Measurements from ENCODE around the gene RHOT2. TPM values are rescaled to one million over a fixed set of nuclear protein-coding genes. Genes with fewer than 3 reads are reported as not detected.

The RHOT2 gene
- polyA plus RNA-seq, 3 donors: 58.2 to 68.2 (median 60.6) TPM

DNA sequence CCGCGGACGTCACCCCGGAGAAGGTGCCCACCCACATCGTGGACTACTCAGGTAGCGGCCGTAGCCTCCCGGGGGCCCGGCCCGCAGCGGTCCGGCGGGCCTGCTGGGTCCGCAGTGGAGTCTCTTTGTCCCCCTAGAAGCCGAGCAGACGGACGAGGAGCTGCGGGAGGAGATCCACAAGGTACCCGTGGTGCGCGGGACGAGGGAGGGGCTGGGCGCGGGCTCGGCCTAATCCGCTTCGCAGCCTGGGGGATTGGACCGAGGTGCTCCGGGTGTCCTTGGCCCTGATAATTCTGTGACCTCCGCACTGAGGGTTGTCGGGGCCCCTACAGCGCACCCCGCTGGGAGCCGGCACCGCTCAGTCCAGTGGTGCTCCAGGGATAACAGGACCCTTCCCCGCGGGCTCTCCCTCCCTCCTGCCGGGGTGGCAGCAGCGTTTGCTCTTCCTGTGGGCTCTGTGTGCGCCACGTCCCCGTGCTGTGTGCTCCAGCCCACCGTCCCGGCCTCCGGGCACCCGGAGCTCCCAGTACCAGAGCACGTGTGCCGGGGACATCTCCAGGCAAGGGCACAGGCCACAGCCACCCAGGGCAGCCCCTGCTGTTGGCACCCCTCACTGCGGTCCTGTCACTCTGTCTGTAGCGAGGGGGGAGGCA is 713 bp downstream of the RHOT2 start:
- no peak for DNase-seq (ENCODE audit: low read depth in 3 of 3, low spot score in 2 of 3)

DNA sequence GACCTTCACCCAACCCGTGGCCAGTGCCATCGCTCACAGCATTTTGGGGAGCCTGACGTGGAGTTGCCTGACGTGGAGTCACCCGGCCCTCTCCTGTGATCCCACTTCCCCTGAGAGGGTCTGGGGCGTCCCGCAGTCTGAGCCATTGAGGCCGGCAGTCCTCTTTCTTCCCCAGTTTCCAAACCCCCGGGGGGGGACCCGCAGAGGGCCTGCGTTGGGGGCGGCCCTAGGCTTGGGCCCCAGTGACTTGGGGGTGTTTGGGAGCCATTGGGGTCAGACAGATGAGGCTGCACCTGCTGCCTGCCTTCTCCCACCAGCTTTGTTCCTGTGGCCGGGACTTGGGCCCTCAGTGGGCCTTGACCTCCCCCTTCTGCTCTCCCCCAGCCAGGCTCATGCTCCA is 1.7 kb downstream of the RHOT2 start:
- DNase-seq (ENCODE audit: low read depth in 3 of 3, low spot score in 2 of 3): no peak

DNA sequence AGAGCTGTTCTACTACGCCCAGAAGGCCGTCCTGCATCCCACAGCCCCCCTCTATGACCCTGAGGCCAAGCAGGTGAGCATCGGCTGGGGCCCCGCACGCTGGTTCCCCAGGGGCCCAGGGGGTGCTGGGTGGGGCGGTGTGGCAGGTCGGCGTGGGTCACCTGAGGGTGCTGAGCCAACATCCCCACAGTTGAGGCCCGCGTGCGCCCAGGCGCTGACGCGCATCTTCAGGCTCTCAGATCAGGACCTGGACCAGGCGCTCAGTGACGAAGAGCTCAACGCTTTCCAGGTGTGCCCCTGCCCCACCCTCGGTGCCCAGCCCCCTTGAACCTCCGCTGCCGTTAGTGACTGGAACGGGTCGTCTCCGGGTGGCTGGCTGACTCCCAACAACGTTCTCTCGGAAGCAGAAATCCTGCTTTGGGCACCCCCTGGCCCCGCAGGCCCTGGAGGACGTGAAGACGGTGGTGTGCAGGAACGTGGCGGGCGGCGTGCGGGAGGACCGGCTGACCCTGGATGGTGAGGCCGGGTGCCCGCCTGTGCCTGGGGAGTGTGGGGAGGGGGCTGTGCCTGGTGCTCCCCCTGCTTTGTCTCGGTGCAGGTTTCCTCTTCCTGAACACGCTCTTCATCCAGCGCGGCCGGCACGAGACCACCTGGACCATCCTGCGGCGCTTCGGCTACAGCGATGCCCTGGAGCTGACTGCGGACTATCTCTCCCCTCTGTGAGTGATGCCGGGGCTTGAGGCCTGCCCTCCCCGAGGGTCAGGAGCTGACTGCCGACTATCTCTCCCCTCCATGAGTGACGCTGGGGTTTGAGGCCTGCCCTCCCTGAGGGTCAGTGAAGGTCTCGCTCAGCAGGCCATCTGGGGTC is 2.8 kb downstream of the RHOT2 start:
- no peak for DNase-seq (ENCODE audit: low read depth in 3 of 3, low spot score in 2 of 3)

DNA sequence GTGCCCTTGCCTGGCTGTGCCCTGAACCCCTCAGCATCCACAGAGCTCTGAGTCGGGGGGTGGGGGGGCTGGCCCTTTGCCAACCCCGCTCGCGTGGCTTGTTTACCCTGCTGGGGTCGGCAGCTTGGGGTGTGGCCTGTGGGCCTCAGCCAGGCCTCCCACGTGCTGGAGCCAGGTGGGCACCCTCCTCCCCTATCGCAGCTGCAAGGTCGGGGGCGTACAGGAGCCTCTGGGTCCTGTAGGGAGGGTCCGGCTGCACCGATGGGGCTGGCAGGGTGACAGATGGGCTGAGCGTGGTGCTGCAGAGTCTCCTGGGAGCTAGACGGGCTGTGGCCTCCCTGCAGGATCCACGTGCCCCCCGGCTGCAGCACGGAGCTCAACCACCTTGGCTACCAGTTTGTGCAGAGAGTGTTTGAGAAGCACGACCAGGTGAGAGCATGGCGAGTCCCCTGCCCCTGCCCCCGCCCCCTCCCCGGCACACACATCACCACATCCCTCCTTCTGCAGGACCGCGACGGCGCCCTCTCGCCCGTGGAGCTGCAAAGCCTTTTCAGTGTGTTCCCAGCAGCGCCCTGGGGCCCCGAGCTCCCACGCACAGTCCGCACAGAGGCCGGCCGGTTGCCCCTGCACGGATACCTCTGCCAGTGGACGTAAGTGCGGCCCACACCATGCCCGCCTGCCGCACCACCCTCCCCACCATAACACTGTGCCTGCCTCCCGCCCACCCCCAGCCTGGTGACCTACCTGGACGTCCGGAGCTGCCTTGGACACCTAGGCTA is 3.6 kb downstream of the RHOT2 start:
- no peak for DNase-seq (ENCODE audit: low read depth in 3 of 3, low spot score in 2 of 3)

DNA sequence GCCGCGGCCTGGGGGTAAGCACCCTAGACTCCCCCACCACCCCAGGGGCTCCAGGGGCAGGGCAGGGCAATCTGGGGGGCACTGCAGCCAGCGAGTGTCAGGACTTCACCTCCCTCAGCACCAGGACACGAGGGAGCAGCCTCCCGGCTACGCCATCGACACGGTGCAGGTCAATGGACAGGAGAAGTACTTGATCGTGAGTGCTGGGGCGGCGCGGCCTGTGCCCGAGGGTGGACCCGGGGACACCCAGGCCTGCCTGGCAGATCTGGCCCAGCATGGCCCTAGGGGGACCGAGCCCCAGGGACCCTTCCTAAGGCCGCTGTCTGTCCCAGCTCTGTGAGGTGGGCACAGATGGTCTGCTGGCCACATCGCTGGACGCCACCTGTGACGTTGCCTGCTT is 4.4 kb downstream of the RHOT2 start:
- no peak for DNase-seq (ENCODE audit: low read depth in 3 of 3, low spot score in 2 of 3)

DNA sequence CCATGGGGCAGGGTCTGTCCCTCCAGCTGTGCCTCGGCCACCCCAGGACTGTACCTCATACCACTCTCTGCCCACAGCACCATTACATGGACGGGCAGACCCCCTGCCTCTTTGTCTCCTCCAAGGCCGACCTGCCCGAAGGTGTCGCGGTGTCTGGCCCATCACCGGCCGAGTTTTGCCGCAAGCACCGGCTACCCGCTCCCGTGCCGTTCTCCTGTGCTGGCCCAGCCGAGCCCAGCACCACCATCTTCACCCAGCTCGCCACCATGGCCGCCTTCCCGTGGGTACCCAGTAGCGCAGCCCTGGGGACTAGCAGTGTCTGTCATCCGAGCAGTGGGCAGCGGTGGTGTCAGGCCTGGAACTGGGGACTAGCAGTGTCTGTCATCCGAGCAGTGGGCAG is 4.9 kb downstream of the RHOT2 start:
- DNase-seq (ENCODE audit: low read depth in 3 of 3, low spot score in 2 of 3): no peak

DNA sequence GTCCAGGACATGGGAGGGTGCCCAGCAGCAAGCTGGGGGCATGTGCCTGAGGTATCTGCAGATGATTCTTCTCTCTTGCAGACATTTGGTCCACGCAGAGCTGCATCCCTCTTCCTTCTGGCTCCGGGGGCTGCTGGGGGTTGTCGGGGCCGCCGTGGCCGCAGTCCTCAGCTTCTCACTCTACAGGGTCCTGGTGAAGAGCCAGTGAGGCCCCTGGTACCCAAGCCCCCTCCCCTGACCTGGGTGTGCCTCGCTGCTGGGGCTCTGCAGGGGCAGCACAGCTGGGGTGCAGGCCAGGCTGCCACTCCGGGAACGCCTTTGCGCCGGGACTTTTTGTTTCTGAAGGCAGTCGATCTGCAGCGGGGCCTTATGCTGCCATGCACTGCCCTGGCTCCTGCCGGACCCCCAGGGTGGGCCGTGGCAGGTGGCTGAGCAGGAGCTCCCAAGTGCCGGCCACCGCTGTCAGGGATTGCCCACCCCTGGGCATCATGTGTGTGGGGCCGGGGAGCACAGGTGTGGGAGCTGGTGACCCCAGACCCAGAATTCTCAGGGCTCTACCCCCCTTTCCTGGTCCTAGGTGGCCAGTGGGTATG is 5.6 kb downstream of the RHOT2 start:
- DNase-seq (ENCODE audit: low read depth in 3 of 3, low spot score in 2 of 3): no peak

DNA sequence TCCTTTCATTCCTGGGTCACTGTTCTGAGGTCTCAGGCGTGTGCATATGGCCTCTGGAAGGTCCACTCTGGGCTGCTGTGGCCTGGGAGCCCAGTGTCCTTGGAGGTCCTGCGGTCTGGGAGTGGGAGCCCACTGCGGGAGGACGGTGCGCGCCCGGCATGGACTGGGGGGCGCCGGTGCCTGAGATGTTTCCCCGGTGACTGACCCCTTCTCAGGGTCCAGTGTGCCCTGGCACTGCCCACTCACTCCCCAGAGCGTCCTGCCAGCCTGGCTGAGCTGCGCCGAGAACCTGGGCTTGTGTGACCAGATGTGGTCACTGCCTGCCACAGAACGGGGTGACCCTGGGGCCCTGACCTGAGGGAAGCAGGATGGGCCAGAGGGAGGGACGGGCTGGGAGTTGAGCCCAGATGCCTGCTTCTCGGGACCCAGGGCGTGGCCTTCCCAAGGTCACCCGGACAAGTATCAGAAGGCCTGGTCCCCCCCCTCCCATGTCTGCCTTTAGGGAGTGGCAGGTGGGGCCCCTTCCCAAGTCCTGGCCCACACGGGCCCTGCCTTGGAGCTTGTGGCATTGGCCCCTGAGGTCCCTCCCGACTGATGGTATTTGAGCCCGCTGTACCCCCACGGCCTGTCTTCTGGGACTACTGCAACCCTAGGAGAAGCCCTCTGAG is 6.4 kb downstream of the RHOT2 start:
- no peak for DNase-seq (ENCODE audit: low read depth in 3 of 3, low spot score in 2 of 3)

DNA sequence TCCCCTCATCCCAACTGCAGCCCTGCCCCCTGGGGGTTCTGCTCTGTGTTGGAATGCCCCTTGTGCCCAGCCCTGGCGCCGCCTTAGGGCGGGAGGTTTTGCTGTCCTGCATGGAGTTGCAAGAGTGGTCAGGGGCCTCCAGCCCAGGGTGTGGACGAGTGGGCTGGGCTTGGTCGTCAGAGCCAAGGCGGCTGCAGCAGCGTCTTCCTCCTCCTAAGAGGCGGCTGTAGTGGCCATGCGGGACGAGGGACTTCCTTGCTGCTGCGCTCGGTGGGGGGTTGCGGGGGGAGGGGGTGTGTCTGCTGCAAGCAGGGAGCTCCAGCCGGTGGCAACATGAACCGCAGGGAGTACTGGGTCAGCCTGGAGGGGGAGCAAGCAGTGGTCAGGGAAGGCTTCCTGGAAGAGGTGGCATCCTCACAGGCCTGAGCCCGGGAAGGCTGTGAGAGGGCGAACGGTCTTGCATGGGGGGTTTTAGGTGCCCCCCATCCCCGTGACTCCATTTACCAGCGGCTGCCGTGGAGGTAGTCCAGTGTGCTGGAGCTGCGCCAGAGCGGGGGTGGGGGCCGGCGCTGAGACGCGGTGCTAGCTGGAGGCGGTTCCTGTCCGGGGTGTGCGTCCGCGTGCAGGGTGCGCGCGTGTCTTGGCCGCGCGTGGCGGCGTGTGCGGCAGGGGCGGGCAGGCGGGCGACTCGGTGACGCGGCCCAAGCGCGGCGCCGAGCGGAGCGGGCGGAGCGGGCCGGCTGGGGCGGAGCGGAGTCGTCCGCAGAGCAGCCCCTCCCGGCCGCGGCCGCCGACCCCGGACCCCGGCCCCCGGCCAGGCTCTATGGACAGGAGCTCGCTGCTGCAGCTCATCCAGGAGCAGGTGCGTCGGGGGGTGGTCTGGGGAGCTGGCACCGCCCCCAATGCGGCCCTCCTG is 7.3 kb downstream of the RHOT2 start, which contains the start of gene RHBDL1:
Gene RHBDL1 (plus strand): TSS at position 704 of the 916 bp plus-strand sequence. CDS start 120 bp downstream, at position 824.
- DNase-seq (ENCODE audit: low read depth in 3 of 3, low spot score in 2 of 3): no peak

DNA sequence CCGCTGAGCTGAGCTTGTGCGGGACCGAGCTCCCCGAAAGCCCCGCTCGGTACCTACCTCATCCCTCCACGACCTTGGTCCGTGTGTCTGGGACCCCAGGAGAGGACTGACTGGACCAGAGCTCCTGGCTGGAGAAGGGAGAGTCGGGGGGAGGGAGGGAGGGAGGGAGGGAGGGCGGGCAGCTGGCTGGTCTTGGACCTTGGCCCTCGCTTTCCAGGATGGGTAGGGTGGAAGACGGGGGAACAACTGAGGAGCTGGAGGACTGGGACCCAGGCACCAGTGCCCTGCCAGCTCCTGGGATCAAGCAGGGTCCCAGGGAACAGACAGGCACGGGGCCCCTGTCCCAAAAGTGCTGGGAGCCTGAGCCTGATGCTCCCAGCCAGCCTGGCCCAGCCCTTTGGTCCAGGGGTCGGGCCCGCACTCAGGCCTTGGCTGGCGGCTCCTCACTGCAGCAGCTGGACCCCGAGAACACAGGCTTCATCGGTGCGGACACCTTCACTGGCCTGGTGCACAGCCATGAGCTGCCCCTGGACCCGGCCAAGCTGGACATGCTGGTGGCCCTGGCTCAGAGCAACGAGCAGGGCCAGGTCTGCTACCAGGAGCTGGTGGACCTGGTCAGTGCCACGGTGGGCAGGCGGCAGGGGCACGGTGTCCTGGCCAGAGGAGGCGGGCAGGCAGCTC is 8.1 kb downstream of the RHOT2 start:
- DNase-seq (ENCODE audit: low read depth in 3 of 3, low spot score in 2 of 3): no peak

DNA sequence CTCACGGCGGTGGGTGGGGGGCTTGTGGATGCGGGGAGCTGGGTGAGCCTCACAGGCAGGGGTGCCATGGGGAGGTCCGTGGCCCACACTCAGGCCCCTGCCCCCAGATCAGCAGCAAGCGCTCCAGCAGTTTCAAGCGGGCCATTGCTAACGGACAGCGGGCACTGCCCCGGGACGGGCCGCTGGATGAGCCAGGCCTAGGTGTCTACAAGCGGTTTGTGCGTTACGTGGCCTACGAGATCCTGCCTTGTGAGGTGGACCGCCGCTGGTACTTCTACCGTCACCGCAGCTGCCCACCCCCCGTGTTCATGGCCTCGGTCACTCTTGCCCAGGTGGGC is 8.6 kb downstream of the RHOT2 start:
- no peak for DNase-seq (ENCODE audit: low read depth in 3 of 3, low spot score in 2 of 3)

DNA sequence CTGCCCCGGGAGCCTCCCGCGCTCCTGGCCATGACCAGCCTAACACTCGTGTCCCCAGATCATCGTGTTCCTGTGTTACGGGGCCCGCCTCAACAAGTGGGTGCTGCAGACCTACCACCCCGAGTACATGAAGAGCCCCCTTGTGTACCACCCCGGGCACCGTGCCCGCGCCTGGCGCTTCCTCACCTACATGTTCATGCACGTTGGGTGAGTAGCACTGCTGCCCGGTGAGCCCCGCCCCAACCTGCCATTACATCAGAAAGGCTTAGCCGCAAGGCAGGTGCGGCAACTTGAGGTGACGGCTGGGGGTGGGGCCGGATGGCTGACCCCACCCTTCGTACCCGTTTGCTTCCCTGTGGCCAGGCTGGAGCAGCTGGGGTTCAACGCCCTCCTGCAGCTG is 9.0 kb downstream of the RHOT2 start:
- DNase-seq (ENCODE audit: low read depth in 3 of 3, low spot score in 2 of 3): no peak

DNA sequence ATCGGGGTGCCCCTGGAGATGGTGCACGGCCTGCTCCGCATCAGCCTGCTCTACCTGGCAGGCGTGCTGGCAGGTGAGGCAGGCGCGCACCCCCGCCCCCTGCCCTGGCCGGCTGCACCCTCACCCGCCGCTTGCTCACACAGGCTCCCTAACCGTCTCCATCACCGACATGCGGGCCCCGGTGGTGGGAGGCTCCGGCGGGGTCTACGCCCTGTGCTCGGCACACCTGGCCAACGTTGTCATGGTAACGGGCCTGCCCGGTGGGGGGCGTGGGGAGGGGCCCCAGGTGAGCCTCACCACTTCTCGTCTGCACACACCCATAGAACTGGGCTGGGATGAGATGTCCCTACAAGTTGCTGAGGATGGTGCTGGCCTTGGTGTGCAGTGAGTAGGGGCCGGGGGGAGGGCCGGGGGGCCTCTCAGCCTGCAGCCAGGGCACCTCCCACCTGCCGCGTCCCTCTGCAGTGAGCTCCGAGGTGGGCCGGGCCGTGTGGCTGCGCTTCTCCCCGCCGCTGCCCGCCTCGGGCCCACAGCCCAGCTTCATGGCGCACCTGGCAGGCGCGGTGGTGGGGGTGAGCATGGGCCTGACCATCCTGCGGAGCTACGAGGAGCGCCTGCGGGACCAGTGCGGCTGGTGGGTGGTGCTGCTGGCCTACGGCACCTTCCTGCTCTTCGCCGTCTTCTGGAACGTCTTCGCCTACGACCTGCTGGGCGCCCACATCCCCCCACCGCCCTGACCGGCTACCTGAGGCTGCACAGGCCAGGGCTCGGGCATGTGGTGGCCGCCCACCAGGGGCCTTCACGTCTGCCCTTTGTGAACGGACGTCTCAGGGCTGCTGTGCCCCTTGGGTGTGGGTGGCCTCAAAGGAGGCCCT is 9.6 kb downstream of the RHOT2 start:
- DNase-seq (ENCODE audit: low read depth in 3 of 3, low spot score in 2 of 3): no peak

DNA sequence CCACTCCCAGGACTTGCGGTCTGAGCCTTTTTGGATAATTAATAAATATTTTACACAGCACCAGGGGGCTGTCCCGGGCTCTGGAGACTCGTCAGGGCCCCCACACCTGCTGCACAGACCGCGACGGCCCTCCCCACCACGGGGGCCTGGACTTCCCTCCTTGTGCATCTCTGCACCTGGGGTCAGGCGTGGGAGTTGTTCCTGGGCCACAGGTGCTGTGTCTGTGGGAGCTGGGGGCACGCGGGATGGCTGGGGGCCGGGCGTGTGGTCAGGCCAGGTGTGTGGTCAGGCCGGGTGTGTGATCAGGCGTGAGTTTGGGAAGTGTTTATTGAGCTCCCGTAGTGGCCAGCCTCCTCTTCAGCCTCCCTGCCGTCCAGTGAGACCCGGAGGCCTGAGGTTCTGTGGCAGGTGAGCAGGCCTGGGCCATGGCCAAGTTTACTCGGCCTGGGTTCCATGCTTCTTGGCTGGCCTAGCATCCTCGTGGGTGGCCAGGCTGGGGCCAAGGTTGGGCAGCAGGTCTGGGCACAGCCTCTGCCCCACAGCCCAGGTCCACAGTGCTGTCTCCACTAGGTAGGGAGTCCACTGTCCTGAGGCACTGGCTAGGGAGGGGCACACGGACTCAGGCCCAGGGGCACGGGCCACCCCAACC is 10.4 kb downstream of the RHOT2 start:
- no peak for DNase-seq (ENCODE audit: low read depth in 3 of 3, low spot score in 2 of 3)

DNA sequence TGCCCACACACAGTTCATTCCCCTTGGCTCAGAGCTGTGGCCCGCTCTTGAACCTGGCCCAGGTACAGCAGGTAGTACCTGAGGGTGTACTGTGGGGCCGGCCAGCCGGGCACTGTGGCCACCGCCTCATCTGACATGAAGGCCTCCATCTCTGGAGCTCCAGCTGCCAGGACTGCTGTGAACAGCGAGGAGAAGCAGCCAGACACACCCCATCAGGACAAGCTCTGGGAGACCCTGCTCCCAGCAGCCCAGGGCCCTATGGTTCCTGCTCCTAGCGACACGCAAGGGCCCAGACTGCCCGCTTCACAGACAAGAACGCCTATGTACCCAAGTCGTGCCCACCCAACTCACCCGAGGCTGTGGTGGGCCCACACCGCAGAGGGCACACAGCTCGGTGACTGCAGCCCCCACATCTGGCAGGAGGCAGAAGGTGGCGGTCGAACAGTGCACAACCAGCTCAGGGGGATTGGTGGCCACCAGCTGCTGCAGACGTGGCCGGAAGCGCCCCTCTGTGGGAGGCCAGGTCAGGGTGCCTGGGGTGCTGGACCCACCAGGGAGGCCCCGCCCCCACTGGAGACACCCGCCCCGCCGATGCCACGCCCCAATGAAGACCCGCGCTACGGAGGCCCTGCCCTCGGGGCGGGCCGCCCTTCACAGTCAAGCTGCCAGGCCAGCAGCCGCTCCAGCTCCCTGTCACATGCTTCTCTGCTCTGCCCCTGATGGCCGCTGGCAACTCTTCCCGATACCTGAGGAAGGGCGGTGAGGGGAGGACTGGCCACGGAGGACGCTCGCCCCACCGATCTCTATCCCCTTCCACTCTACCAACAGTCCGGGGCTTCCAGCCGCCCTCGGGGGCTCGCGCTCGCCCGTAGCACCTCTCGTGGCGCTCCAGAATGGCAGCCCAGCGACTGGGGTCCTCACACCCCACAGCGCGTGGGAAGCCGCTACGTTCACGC is 11.2 kb downstream of the RHOT2 start:
- peak in 1 of 3 donors; percentile 49 for DNase-seq (ENCODE audit: low read depth in 3 of 3, low spot score in 2 of 3)
